GM12878 (cell line): ENCODE data around the gene ARHGAP26. TPM values are rescaled to one million over a fixed set of nuclear protein-coding genes. Genes with fewer than 3 reads are reported as not detected.

Source experiments
- ATAC-seq: fragments of 200-7000 bp; cut with Tn5 transposase; 3 replicates; pipeline ENCODE4 v1.9.1; 2020; ENCODE audit warnings: mild to moderate bottlenecking, moderate library complexity
- BruUV-seq: library from RNA; stranded (reverse); fragments of 400-500 nt; replicated peaks from 2 replicates; lab custom pipeline; 2021; lab: Mats Ljungman, UMichigan
- CTCF ChIA-PET: fragments of 300-600 bp; sonication (Branson Sonifier 250); formaldehyde crosslinking; extraction: SDS; loops from one replicate; lab custom pipeline; 2021; ENCODE audit warnings: inconsistent platforms; lab: Yijun Ruan, JAX
- POLR2A ChIA-PET: fragments of 350-600 bp; formaldehyde crosslinking; extraction: SDS; loops from one replicate; lab custom pipeline; 2021; ENCODE audit warnings: inconsistent platforms; lab: Charles Lee
- RAD21 ChIA-PET: fragments of 300-600 bp; sonication (Branson Sonifier 250); formaldehyde crosslinking; loops from one replicate; lab custom pipeline; 2023; ENCODE audit warnings: antibody characterized with exemption; ENCODE audit not compliant: unreplicated experiment; lab: Charles Lee
- SMC1A ChIA-PET: fragments of 300-600 bp; sonication (Branson Sonifier 250); formaldehyde crosslinking; loops from one replicate; lab custom pipeline; 2023; ENCODE audit not compliant: unreplicated experiment, uncharacterized antibody; lab: Charles Lee
- DNase-seq: peaks from one replicate; pipeline ENCODE4 v3.0.0-alpha.2; 2011; ENCODE audit warnings: low read depth, low spot score
- FAIRE-seq: peaks from 3 replicates; lab custom pipeline; 2011; peaks lifted over from hg19 to GRCh38; lab: Jason Lieb, UNC
- H2AFZ ChIP-seq: 2 replicates; pipeline ENCODE4 v1.6.0; 2011; ENCODE audit warnings: low read depth, low read length, control low read depth; ENCODE audit not compliant: control insufficient read depth
- H3K27ac ChIP-seq: 2 replicates; pipeline ENCODE4 v1.5.1; 2011; ENCODE audit warnings: control low read depth; ENCODE audit not compliant: control insufficient read depth, insufficient read depth
- H3K27me3 ChIP-seq, 2 experiments: replicated peaks in 1 of 2; 2 replicates each; pipeline versions ENCODE4 v1.6.0 to v1.6.1; 2011; ENCODE audit warnings: low read length in 1 of 2; ENCODE audit not compliant: control insufficient read depth in 2 of 2, insufficient read depth in 2 of 2
- H3K36me3 ChIP-seq, 2 experiments: 2 replicates each; pipeline ENCODE4 v1.5.1; 2011; ENCODE audit warnings: low read length in 1 of 2; ENCODE audit not compliant: control insufficient read depth in 2 of 2, insufficient read depth in 2 of 2
- H3K4me1 ChIP-seq: 2 replicates; pipeline ENCODE4 v1.6.1; 2011; ENCODE audit warnings: mild to moderate bottlenecking, low read length, moderate library complexity, mixed read lengths; ENCODE audit not compliant: control insufficient read depth, insufficient read depth
- H3K4me2 ChIP-seq: 2 replicates; pipeline ENCODE4 v1.6.0; 2011; ENCODE audit warnings: control low read depth; ENCODE audit not compliant: control insufficient read depth, insufficient read depth
- H3K4me3 ChIP-seq: fragments of 200-600 bp; sonication (generic); 2 replicates; pipeline ENCODE4 v1.5.1; 2016
- H3K79me2 ChIP-seq: 2 replicates; pipeline ENCODE4 v1.6.0; 2011; ENCODE audit warnings: low read length; ENCODE audit not compliant: control insufficient read depth, insufficient read depth
- H3K9ac ChIP-seq: 2 replicates; pipeline ENCODE4 v1.8.0; 2011; ENCODE audit warnings: low read length, control low read depth, mixed read lengths; ENCODE audit not compliant: control insufficient read depth, insufficient read depth
- H3K9me3 ChIP-seq: replicated peaks from 3 replicates; pipeline ENCODE4 v1.5.1; 2011; ENCODE audit warnings: mild to moderate bottlenecking, low read length; ENCODE audit not compliant: control insufficient read depth, insufficient read depth
- H4K20me1 ChIP-seq: 2 replicates; pipeline ENCODE4 v1.6.0; 2011; ENCODE audit not compliant: control insufficient read depth, insufficient read depth
- BHLHE40 ChIP-seq, 2 experiments: fragments of 450-650 bp in 1 of 2; IDR thresholded peaks; 2 replicates each; pipeline ENCODE4 v1.6.1; 2011 to 2017; ENCODE audit warnings: low read depth in 2 of 2, borderline replicate concordance in 1 of 2, improper control_type of control experiment in 1 of 2, low read length in 1 of 2, mild to moderate bottlenecking in 1 of 2
- IKZF2 ChIP-seq, 2 experiments: fragments of 450-650 bp; IDR thresholded peaks; 2 replicates each; pipeline ENCODE4 v1.6.1; 2017; ENCODE audit warnings: mild to moderate bottlenecking in 2 of 2, moderate library complexity in 2 of 2
- IRF4 ChIP-seq: IDR thresholded peaks from 2 replicates; pipeline ENCODE4 v1.6.1; 2011; ENCODE audit warnings: low read depth, low read length
- LARP7 ChIP-seq: fragments of 450-650 bp; IDR thresholded peaks from 2 replicates; pipeline ENCODE4 v1.6.1; 2017; ENCODE audit warnings: mild to moderate bottlenecking
- NR2C2 ChIP-seq: IDR thresholded peaks from 2 replicates; pipeline ENCODE4 v1.6.1; 2011; ENCODE audit warnings: borderline replicate concordance, low read depth; ENCODE audit not compliant: control insufficient read depth, insufficient read length
- STAT3 ChIP-seq: IDR thresholded peaks from 2 replicates; pipeline ENCODE4 v1.6.1; 2011; ENCODE audit warnings: low read depth, low read length, improper control_type of control experiment
- ZNF207 ChIP-seq: fragments of 450-650 bp; IDR thresholded peaks from 2 replicates; pipeline ENCODE4 v1.6.1; 2014; ENCODE audit warnings: antibody characterized with exemption, mild to moderate bottlenecking, borderline replicate concordance
- ZZZ3 ChIP-seq: IDR thresholded peaks from 2 replicates; pipeline ENCODE4 v1.6.1; 2011; ENCODE audit warnings: low read depth; ENCODE audit not compliant: control insufficient read depth, insufficient read length
- WGBS: methylation state at CpG from one replicate; pipeline ENCODE4 v1.1.6; 2016; ENCODE audit warnings: low lambda C conversion rate; ENCODE audit not compliant: insufficient replicate concordance, insufficient coverage; ENCODE audit errors: missing lambda C conversion rate; 5-methylcytosine and 5-hydroxymethylcytosine counted together
- in situ Hi-C: fragments of 300-500 bp; cut with MboI; formaldehyde crosslinking; loops from 9 replicates; pipeline ENCODE4 v1.14.3; 2018; ENCODE audit warnings: mixed read lengths
- intact Hi-C: fragments of 100-400 bp; cut with micrococcal nuclease; formaldehyde crosslinking; loops from one replicate; pipeline ENCODE4 v1.14.2; 2022; ENCODE audit not compliant: unreplicated experiment
- polyA plus RNA-seq, 11 experiments: library from polyadenylated mRNA; depleted of rRNA in 4 of 11; unstranded in 6 of 11; stranded (reverse) in 5 of 11; fragments of >200 nt; fragmentation: Nextera tagmentation in 4 of 11; fragmentation: Illumina TruSeq in 1 of 11; extraction: Ambion mirVana in 4 of 11; extraction: Trizol in 1 of 11; gene quantifications; 1 replicate in 1 of 11; 2 replicates in 10 of 11; pipeline versions ENCODE4 v1.2.1 to v1.2.3, GENCODE V29; 2011 to 2016; ENCODE audit warnings: inconsistent platforms in 2 of 11, missing spikeins in 2 of 11, low read depth in 1 of 11
- total RNA-seq, 4 experiments: library from RNA; depleted of rRNA in 3 of 4; stranded (reverse); fragments of >200 nt in 3 of 4; fragmentation: Illumina TruSeq in 1 of 4; extraction: Trizol in 1 of 4; gene quantifications; 2 replicates each; pipeline versions ENCODE4 v1.2.1 to v1.2.3, GENCODE V29; 2013 to 2021
- TF ChIP-seq, protein P1 (sequence below): IDR thresholded peaks from 2 replicates; pipeline ENCODE4 v1.6.1; 2011; ENCODE audit warnings: borderline replicate concordance, low read depth, mild to moderate bottlenecking, moderate library complexity, mixed read lengths, low read length; ENCODE audit not compliant: insufficient read depth; ENCODE audit errors: extremely low read length
- TF ChIP-seq, protein P2 (sequence below): fragments of 450-650 bp; IDR thresholded peaks from 2 replicates; pipeline ENCODE4 v1.6.1; 2017; ENCODE audit warnings: mild to moderate bottlenecking, moderate library complexity

ARHGAP26 gene
- total and polyA plus RNA-seq, 10 of the 15 experiments (the other 5 are each of a cell fraction or from before 2014, with no cell fraction given), result 9.4 to 41.5 (median 19.3) TPM

- no peak overlapping the region for H3K9ac ChIP-seq
- no peaks in the 10 kb centered on the region for H3K4me1 ChIP-seq
- H2AFZ ChIP-seq, result no peak overlapping the region
- no peaks in the 10 kb centered on the region for H4K20me1 ChIP-seq
- ChIA-PET RAD21 (no interaction called here), POLR2A (interaction anchor here (0.6 to 1.2 kb wide), 3 partner anchors 19 to 832 kb away, joined by 3 read pairs; no protein-coding TSS in a partner anchor), CTCF (interaction anchor here (0.9 to 1.3 kb wide), 2 partner anchors 9 to 477 kb away, joined by 3 to 4 read pairs; no protein-coding TSS in a partner anchor)
- no TSS peak for BruUV-seq
- FAIRE-seq (no peak), DNase-seq (no peak), ATAC-seq (no peak)
- no peak overlapping the region for H3K4me2 ChIP-seq
- no peaks in the 10 kb centered on the region for H3K9me3 ChIP-seq
- 82% methylated on average over 1 of the region's 1 CpG for WGBS
- no peaks in the 10 kb centered on the region for H3K27me3 ChIP-seq
- H3K4me3 ChIP-seq, result no peak overlapping the region
- H3K36me3 ChIP-seq, result no peaks in the 10 kb centered on the region
- in situ Hi-C loops, result no loop called here
- intact Hi-C loops, result no loop called here
- no peak overlapping the region for H3K27ac ChIP-seq
- no peak for TF ChIP-seq BHLHE40 (IDR thresholded peaks at IDR 0.05; ENCODE audit: borderline replicate concordance in 1 of 2, low read depth in 2 of 2, low read length in 1 of 2)
- TF ChIP-seq ZZZ3, result no peak
- TF ChIP-seq, protein P1, sequence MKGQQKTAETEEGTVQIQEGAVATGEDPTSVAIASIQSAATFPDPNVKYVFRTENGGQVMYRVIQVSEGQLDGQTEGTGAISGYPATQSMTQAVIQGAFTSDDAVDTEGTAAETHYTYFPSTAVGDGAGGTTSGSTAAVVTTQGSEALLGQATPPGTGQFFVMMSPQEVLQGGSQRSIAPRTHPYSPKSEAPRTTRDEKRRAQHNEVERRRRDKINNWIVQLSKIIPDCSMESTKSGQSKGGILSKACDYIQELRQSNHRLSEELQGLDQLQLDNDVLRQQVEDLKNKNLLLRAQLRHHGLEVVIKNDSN, result no peak
- TF ChIP-seq NR2C2, result no peak
- TF ChIP-seq, protein P2, sequence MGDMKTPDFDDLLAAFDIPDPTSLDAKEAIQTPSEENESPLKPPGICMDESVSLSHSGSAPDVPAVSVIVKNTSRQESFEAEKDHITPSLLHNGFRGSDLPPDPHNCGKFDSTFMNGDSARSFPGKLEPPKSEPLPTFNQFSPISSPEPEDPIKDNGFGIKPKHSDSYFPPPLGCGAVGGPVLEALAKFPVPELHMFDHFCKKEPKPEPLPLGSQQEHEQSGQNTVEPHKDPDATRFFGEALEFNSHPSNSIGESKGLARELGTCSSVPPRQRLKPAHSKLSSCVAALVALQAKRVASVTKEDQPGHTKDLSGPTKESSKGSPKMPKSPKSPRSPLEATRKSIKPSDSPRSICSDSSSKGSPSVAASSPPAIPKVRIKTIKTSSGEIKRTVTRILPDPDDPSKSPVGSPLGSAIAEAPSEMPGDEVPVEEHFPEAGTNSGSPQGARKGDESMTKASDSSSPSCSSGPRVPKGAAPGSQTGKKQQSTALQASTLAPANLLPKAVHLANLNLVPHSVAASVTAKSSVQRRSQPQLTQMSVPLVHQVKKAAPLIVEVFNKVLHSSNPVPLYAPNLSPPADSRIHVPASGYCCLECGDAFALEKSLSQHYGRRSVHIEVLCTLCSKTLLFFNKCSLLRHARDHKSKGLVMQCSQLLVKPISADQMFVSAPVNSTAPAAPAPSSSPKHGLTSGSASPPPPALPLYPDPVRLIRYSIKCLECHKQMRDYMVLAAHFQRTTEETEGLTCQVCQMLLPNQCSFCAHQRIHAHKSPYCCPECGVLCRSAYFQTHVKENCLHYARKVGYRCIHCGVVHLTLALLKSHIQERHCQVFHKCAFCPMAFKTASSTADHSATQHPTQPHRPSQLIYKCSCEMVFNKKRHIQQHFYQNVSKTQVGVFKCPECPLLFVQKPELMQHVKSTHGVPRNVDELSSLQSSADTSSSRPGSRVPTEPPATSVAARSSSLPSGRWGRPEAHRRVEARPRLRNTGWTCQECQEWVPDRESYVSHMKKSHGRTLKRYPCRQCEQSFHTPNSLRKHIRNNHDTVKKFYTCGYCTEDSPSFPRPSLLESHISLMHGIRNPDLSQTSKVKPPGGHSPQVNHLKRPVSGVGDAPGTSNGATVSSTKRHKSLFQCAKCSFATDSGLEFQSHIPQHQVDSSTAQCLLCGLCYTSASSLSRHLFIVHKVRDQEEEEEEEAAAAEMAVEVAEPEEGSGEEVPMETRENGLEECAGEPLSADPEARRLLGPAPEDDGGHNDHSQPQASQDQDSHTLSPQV, result no peak
- TF ChIP-seq ZNF207, result no peak
- no peak for TF ChIP-seq LARP7
- TF ChIP-seq IRF4, result no peak
- no peak for TF ChIP-seq IKZF2 (IDR thresholded peaks at IDR 0.05)
- no peak for TF ChIP-seq STAT3
- TF ChIP-seq, all 136 proteins: peak for 0
- no peaks in the 10 kb centered on the region for H3K79me2 ChIP-seq
- SMC1A ChIA-PET, result interaction anchor here (0.6 to 1.9 kb wide), 6 partner anchors 10 to 244 kb away, joined by 3 to 6 read pairs (median 4); no protein-coding TSS in a partner anchor
Observed at GRCh38 chr5:142984011-142984410, 213.8 kb downstream of the ARHGAP26 start.
